GM19455 (cell line): ENCODE measurements around the gene CACNA2D3.

Experiments used
- ATAC-seq: cut with Tn5 transposase; IDR thresholded peaks from one replicate; pipeline ENCODE4 v1.9.1; 2021; ENCODE audit not compliant: unreplicated experiment

CACNA2D3 gene

GRCh38 chr3:54168451-54168850 lies 46.1 kb downstream of the CACNA2D3 start:
- ATAC-seq = no peak

- ATAC-seq = no peak
Observed at GRCh38 chr3:54169524-54169923, 47.2 kb downstream of the CACNA2D3 start.

- no peak for ATAC-seq
Observed at GRCh38 chr3:54171509-54171908, 49.2 kb downstream of the CACNA2D3 start.

GRCh38 chr3:54171951-54172350 lies 49.6 kb downstream of the CACNA2D3 start:
- no peak for ATAC-seq

GRCh38 chr3:54173371-54173770 lies 51.0 kb downstream of the CACNA2D3 start:
- ATAC-seq = no peak

GRCh38 chr3:54176106-54176505 lies 53.8 kb downstream of the CACNA2D3 start:
- no peak for ATAC-seq

GRCh38 chr3:54177816-54178215 lies 55.5 kb downstream of the CACNA2D3 start:
- no peak for ATAC-seq

GRCh38 chr3:54178376-54178775 lies 56.0 kb downstream of the CACNA2D3 start:
- ATAC-seq = no peak

GRCh38 chr3:54180921-54181320 lies 58.6 kb downstream of the CACNA2D3 start:
- no peak for ATAC-seq

GRCh38 chr3:54182242-54182641 lies 59.9 kb downstream of the CACNA2D3 start:
- no peak for ATAC-seq

GRCh38 chr3:54185740-54186139 lies 63.4 kb downstream of the CACNA2D3 start:
- no peak for ATAC-seq

- ATAC-seq = no peak
Observed at GRCh38 chr3:54188176-54188791, 65.9 kb downstream of the CACNA2D3 start.

- ATAC-seq = no peak
Observed at GRCh38 chr3:54191220-54191619, 68.9 kb downstream of the CACNA2D3 start.

- no peak for ATAC-seq
Observed at GRCh38 chr3:54192026-54192425, 69.7 kb downstream of the CACNA2D3 start.

GRCh38 chr3:54193093-54193492 lies 70.7 kb downstream of the CACNA2D3 start:
- ATAC-seq = no peak

GRCh38 chr3:54196360-54196991 lies 74.1 kb downstream of the CACNA2D3 start:
- no peak for ATAC-seq

- no peak for ATAC-seq
Observed at GRCh38 chr3:54197509-54197908, 75.2 kb downstream of the CACNA2D3 start.

- ATAC-seq = no peak
Observed at GRCh38 chr3:54198556-54198955, 76.2 kb downstream of the CACNA2D3 start.

- ATAC-seq = no peak
Observed at GRCh38 chr3:54202054-54202453, 79.7 kb downstream of the CACNA2D3 start.

- no peak for ATAC-seq
Observed at GRCh38 chr3:54202651-54203248, 80.4 kb downstream of the CACNA2D3 start.

- no peak for ATAC-seq
Observed at GRCh38 chr3:54206874-54207273, 84.5 kb downstream of the CACNA2D3 start.

- no peak for ATAC-seq
Observed at GRCh38 chr3:54211097-54211496, 88.7 kb downstream of the CACNA2D3 start.

GRCh38 chr3:54212723-54213122 lies 90.4 kb downstream of the CACNA2D3 start:
- ATAC-seq = no peak
